Left hindlimb (tissue), 1 donor: ENCODE results near the gene APRT.

Experiments used
- DNase-seq: peaks from one replicate; pipeline ENCODE4 v3.0.0-alpha.2; 2018

Gene APRT, protein sequence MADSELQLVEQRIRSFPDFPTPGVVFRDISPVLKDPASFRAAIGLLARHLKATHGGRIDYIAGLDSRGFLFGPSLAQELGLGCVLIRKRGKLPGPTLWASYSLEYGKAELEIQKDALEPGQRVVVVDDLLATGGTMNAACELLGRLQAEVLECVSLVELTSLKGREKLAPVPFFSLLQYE

DNA sequence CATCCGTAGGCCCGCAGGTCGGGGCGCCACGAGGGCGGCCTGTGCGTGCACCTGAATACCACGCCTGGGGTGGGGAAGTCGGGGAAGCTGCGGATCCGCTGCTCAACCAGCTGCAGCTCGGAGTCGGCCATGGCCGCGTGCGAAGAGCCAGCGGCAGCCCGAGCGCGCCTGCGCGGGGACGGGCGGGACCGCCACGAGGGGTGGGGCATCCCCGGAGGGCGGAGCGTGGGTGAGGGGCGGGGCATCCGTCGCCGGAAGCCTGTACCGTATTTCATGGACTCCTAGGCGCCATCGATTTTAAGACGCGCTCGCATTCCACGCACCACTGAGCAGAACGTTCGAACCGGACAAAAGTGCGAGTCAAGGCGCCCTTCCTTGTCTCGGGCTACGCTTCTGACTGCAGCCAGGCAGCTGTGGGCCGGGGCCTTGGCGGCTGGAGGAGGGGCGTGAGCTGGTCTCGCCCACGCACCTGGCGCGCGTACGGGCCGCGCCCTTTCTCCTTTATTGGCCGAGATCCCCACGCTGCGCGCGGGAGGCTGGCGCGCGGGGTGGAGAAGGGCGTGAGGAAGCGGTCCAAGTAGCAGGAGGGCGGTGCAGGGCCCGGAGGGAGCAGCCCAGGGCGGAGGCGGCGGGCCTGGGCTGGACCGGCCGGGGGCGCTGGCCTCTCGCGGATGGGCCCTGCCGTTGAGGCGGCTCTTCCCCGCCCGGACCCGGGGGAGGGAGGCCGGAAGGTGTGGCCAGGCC lies at the start of gene APRT:
APRT (minus strand) TSS at position 160 of the 744 bp plus-strand sequence; CDS start at position 131, 29 bp downstream.
- DNase-seq, result peak; percentile 98

DNA sequence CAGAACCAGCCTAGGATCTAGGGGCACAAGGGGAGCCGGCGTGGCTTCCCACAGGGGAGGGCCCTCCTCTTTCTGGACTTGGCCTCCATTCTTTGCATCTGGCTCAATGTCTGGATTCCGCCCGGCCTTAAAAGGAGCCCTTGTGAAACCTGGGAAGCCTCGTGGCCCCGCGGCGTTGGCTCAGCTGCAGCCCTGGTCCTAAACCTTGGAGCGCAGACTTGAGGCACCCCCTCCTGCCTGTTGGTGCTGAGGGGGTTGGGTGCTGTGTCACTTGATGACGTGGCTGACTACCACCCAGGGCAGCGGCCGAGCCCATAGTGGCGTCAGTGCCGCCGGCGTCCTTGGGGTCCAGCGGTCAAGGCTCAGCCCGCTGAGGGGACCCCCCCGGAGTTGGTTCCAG lies 49.6 kb upstream of the APRT start:
- DNase-seq, result no peak

DNA sequence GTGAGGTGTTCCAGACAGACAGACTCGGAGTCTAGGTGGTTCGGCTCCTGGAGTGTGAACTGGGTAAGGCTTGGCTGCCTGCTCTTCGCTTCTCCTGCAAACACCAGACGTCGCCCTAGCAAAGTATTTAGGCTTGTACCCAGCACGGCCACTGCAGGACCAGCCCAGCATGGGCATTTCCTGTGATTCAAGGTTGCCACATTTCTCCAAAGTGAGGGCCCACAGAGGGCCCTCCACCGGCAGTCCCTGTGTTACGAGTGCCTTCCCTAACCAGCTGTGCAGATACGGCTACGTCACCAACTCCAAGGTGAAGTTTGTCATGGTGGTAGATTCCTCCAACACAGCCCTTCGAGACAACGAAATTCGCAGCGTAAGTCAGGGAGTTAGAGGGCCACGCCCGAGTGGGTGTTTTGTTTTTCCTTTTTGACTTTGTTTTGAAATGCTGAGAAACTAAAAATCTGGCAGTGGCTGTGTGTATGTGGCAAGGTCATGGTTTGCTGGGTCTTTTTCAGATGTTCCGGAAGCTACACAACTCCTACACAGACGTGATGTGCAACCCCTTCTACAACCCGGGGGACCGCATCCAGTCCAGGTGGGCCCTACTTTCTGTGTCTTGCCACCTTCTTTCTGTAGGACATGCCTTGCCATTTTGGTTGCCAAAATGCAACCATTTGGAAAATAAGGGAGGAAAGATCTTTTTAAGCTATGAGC lies 47.8 kb upstream of the APRT start:
- DNase-seq, result no peak

DNA sequence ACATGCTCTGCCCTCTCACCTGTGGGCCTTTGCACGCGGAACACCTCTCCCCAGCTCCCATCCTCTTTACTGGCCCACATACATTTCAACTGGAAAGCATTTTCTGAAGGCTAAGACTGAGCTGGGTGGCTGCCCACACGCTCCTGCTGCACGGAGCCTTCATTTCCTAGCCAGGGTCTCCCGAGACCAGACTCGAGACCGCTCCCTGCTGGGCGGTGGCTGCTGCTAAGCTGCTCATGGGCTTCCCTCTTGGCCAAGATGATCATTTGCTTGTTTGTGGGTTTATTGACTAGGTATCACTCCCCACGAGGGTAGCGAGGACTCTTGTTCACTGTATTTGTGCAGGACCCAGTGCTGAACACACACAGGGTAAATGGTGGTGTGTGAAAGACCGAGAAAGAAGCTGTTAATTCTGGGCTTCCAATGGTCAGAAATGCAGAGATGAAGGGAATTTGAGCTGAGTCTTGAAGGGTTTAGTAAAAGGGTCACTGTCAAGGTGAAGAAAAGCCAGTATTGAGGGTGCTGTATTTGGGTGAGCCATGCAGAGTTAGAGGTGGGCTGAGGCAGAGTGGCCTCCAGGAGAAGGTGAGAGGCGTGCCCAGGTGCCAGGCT lies 46.1 kb upstream of the APRT start:
- peak; percentile 71 for DNase-seq

DNA sequence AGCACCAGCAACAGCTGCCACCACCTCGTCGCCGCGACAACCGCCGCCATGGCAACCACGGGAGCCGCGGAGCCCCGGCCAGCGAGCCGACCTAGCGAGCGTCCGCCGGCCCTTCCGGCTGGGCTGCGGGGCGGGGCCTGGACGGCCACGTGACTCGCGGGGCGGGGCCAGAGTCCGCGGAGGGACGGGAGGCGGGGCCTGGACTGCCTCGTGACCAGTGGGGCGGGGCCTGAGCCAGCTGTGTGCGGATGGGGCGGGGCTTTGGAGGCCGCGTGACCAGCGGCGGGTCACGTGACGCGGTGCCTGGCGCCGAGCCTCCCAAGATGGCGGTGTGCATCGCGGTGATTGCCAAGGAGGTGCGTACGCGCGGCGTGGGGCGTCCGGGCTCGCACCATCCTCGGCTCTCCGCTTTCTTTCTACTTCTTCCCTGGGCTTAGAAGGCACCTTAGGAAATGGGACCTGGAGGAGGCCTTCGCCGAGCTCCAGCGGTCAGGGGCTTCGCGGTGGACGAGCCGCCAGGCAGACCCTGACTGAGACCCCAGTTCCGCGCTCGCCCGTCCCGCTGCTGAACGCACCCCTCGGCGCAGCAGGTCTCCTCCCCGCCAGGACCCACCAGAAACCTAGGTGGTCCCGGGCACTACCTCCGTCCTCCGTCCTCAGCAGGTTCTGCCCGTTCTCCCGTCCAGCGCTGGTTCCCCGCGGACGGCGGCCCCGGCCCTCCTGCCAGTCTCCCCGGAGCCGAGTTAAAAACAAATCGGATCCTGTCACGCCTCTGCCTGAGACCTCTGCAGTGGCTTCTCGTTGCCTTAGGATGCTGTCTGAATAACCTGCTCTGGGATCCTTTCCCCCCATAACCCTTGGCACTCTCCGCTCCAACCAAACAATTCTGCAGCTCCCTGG lies 45.4 kb upstream of the APRT start, which contains the start of the genes GALNS and TRAPPC2L:
GALNS (minus strand) TSS at position 120 of the 900 bp plus-strand sequence; CDS start at position 50, 70 bp downstream.
TRAPPC2L (plus strand) TSS at position 300 of the 900 bp plus-strand sequence; CDS start at position 324, 24 bp downstream.
- DNase-seq, result peak; percentile 98

DNA sequence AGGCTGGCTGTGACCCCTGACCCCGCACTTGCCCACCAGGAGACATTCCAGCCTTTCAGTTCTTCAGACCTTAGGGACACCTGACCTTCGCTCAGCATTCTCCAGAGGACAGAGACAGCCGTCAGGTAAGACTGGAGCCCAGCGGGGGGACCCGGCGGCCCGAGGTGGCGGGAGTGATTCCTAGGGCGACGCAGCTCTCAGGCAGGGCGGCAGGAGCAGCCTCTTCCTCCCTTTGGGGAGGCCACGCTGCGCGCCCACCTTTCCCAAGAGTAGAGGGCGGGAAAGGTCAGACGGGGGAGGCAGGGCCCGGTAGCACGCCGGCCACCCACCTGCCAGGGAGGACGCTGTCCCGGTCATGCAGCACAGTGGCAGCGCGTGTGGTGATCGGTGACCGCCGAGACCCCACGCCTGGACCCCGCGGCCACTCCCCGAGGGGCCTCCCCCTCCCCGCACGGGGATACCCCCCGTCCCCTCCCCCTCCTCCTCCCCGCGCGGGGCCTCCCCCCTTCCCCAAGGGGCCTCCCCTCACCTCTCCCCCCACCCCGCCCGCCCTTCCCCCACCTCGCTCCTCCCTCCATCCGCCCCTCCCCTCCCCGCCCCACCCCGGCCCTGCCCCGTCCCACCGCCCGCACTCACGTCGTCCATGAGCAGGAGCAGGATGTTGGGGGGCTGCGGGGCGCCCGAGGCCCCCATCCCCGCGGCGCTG lies 44.5 kb upstream of the APRT start:
- no peak for DNase-seq

DNA sequence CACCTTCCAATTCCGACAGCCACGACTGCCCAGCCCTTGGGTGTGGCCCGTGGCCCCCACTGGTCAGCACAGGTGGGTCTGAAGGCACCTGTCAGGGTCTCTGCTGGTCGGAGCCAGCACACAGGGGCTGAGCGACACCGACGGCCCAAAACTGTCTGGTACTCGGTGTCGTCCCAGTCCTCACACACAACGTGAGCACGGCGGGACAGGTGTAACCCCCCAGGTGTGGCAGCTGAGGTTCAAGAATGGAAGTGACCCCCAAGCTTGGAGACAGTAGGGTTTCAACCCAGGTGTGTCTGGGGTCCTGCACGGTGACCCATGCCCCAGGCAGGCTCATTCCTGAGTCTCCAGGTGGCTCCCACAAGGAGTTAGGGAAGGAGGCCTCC lies 44.0 kb upstream of the APRT start:
- DNase-seq, result peak; percentile 39

DNA sequence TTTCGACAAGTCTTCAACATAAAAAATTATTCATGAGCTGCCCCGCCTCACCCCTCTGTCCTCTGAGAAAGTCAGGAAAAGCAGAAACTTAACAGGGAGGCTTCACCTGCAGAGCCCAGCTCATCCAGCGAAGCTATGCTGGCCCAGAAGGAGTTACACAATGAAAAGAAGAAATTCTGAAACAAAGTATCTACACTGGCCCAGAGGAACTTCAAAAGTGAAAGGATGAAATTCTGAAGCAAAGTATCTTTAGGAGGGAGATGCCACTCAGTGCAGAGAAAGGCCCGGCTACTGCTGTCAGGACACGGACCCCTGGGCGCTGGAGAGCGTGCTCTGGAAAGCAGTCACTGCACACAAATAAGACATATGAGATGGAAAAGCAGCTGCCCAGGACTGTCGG lies 43.4 kb upstream of the APRT start:
- no peak for DNase-seq

DNA sequence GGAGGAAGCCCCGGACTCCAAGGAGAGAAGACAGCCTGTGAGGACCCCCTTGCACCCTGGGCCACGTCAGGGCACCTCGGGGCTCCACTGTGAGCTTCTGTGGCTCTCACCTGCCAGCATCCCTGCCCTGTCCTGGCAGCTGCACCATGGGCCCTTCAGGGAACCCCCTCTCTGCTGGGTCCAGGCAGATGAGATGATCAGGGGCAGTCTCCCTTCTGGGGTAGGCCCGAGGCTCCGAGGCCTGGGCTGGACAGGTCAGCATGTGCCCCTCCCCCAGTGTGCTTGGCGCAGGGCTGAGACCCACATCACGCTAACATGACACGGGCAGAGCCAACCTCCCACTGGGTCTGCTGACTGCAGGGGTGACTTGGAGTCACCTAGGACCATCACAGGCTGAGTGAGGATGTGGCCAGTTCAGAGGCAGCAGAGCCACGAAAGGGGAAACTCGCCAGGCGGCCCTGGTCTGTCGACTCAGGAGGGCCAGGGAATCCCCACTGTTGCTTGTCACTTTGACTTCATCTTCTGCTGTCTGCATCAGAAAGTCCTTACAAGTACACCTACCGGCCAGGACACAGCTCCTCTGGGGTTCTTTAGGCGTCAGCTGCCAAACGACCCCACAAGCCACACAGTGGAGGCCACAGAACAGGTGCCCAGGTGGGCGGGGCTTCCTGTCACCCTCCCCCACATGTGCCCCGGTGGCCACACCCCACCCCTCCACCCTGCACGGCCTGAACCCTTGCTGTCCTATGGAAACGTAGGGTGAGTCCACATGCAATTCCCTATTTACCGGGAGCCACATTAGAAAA lies 42.8 kb upstream of the APRT start:
- DNase-seq, result no peak

DNA sequence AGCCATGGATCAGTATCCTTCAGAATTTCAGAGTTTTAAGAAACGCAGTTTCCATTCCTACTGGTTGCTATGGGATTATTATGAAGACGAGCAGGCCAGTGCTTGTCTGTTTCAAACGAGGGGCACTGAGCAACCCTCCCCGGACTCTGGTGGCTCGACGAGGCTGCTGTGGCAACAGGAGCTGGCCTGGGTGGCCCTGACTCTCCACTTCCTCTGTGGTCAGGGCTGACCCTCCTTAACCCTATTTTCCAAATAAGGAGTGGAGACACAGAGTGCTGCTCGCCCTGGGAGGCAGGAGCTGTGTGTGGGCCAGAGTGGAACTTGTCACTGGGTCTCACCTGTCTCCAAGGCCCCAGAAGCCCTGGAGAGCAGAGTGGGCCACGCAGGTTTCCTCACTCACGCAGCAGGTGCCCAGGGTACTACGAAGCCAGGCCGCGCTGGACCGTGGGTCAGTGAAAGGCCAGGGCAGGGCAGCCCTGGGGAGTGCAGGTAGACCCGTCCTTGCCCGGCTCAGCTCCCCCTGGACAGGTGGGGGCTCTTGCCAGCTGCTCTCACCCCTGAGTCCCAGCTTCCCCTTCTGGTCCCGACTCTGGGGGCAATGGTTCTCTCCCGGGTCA lies 41.7 kb upstream of the APRT start:
- no peak for DNase-seq

DNA sequence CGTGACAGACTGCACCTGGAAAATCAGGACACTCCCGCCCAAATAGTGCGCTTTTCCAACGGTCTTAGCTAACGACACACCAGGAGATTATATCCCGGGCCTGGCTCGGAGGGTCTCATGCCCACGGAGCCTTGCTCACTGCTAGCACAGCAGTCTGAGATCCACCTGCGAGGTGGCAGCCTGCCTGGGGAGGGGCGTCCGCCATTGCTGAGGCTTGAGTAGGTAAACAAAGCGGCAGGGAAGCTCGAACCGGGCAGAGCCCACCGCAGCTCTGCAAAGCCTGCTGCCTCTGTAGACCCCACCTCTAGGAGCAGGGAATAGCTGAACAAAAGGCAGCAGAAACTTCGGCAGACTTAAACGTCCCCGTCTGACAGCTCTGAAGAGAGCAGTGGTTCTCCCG lies 39.9 kb upstream of the APRT start:
- DNase-seq, result no peak

DNA sequence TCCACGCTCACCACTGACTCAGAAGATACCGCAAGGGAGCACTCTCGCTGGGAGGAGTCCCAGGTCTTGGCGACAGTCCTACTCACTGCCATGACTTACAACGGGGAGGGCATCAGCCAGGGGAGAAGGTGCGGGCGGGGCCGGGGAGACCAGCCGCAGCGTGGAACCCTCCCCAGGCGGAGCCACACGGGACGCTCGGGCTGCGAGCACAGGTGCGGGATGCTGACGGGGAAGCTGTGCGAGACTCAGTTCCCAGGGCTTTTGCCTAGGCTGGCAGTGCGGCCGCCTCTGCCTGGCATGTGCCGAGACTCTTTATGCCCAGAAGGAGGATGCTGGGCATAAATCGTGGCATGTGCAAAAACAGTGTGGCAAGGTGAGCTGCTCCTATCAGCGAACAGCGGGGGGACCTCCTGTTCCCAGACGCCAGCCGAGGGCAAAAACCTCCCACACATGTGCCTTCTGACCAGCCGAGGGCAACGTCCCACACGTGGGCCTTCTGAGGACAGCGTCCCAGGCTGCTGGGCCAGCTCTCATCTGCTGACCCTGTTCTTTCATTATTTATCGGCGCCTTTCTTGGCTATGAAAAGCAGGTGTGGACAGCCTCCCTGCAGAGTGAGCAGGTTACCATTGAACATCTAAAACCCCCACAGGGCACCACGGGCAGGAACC lies 38.9 kb upstream of the APRT start:
- DNase-seq, result no peak

DNA sequence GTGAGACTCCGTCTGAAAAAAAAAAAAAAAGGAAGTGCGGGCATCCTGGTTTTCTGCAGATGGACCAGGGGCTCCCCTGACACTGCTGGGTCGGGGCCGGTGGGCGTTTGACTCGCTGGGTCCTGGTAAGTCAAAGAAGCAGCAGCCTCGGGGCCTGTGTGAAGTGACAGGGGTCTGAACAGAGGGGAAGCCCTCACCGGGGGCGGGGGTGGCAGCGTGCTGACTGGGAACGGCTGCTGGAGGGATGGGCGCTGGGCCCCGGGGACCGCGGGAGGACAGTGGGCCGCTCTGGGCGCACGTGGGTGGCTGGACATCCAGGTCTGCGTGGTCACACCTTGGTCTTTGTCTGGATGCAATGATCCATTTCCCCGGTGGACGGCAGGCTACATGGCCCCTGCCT lies 36.8 kb upstream of the APRT start:
- no peak for DNase-seq

DNA sequence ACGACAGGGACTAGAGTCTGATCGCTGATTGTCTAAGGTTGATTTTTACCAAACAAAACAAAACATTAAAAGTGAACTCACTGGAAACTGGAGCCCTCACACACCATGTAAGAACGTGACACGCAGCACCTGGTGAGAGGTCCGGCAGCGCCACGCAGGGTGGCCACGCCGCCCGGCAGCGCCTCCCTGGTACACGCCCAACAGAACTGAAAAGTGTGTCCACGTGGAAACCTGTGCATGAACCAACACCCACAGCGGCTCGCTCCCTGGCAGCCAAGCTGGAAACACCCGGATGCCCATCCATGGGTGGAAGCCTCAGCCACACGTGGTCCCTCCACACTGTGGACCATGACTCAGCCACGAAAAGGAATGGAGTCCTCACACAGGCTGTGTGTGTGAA lies 35.9 kb upstream of the APRT start:
- no peak for DNase-seq

DNA sequence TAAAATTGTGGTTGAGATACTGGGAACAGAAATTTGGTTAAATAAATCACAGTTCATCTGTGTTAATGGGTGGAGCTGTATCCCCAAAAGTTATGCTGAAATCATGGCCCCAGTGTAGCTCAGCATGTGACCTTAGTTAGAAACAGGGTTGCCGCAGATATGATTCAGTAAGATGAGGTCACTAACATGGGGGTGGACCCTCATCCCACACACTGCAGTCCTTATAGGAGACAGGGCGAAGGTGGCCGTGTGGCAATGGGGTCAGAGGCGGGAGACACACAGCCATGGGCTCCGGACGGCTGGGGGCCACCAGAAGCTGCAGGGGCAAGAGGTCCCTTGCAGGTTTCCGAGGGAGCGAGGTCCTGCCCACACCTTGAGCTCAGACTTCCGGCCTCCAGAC lies 34.4 kb upstream of the APRT start:
- DNase-seq, result no peak

DNA sequence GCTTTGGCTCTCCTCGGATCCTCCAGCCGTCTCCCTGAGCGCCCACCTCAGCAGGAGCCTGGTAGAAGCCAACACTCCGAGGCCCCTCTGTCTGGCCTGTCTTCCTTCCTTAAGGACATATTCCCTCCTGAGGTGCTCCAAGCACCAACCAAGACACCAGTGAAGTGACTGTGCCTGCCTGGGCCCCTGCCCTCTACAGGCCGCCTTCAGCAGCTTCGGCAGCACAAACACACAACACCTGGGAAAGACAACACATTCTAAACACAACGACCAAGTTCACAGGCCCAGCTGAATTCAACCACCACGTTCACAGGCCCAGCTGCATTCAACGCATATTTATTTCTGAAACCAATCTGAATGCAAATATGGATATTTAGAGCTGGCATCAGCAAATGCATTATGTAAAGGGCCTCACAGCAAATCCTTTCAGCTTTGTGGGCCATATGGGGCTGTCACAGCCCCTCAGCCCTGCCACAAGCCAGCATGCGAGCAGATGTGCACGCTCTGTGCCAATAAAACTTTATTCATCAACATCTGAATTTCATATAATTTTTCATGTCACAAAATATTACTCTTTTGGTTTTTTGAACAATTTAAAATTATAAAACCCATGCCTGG lies 32.8 kb upstream of the APRT start:
- DNase-seq, result no peak

DNA sequence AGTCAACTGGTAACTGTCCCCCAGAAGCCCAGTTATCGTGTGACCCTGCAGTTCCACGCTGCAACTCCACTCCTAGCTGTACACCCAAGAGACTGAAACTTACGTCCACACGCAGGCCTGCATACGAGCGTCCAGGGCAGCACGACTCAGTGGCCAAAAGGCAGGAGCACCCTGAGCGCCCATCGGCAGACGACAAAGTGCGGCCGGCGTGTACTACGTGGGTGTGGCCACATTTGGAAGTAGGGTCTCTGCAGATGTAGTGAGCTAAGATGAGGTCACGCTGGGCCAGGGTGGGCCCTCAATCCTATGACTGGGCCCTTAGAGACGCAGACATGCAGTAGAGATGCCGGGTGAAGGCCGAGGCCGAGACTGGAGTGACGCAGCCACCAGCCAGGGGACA lies 31.5 kb upstream of the APRT start:
- no peak for DNase-seq

DNA sequence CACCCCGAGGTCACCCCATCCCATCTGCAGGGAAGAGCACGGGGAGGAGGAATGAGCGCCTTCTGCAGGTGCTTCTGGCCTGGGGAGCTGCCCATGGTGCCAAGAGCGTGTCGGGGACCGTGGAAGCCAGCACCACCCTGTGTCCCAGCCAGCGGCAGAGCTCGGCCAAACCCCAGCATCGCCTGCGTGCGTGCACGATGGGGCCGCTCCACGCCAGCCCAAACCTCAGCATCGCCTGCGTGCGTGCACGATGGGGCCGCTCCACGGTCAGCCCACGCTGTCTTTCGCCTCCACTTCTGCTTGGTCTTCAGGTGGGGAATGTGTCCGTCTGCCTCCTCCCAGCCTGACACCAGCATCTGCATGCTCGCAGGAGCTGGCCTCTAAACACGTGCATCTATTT lies 31.1 kb upstream of the APRT start:
- no peak for DNase-seq

DNA sequence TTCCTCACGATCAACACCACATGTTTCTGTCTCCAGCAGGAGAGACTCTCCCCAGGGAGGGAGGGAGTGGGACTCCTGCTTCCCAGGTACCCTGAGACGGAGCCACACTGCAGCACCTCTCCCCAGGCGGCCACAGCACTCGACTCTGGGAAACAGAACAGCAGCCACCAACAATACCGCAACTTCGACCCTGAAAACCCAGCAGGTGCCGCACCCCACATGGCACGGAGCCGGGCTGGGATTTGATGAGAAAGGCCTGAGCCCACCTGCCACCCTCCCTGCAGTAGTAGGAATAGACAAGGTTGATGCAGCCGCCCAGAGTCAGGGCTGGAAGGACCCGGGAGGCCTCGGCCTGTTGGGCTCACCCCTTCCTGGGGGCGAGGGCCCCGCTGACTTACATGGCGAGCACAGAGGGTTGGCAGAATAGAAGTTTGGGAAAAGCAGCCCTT lies 30.6 kb upstream of the APRT start:
- DNase-seq, result no peak
